NCI-H226 (cell line): Measurements from ENCODE around the gene PCBP3.

Experiments
- DNase-seq: peaks from one replicate; pipeline ENCODE4 v3.0.0-alpha.2; 2015

Gene PCBP3

DNA sequence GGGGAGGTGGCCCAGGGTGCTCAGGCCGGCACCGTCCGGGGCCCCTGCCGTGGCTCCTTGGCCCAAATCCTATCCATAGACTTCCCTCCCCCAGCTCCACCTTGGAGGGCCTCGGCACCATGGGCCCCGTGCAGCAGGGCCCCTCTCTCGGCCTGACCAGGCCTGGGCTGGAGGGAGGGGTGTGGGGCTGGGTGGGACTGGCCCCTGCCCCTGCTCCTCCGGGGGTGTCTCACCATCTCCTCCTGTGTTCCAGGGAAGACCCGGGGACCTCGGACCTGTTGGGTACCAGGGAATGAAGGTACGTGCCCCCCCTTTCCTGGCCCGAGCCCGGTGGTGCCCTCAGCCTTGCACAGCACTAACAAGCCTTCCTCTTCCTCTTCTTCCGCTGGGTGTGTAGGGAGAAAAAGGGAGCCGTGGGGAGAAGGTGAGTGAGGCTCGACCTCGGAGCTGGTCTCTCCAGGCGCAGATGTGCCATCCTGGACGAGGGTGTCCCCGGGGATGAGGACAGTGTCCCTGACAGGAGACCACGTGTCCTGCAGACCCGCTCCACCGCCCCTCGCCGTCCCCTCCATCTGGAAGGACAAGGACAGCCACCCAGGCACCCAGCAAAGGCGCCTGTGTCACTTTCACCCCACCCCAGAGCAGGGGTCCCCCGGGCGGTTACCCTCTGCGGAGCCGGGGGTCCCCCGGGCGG is 346.0 kb downstream of the PCBP3 start:
- DNase-seq, result no peak

DNA sequence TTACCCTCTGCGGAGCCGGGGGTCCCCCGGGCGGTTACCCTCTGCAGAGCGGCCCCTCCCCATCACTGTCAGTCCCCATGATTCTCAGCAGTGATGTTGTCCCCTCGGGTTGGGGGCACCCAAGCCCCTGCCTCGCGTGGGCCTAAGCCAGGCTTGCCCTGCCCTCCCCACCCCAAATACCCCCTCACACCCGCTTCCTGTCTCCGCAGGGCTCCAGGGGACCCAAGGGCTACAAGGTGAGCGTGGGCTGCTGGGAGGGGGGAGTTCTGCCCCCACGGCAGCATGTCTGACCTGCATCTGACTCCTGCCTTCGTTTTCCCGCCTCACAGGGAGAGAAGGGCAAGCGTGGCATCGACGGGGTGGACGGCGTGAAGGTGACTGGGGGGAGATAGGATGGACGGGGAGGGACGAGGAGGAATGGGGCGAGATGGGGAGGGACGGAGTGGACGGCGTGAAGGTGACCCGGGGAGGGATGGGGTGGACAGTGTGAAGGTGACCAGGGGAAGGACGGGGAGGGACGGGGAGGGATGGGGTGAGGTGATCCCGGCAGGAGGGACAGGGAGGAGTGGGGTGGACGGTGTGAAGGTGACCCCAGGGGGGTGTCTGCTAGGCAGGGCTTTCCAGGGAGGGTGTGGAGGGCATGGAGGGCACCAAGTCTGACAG is 346.7 kb downstream of the PCBP3 start:
- no peak for DNase-seq

DNA sequence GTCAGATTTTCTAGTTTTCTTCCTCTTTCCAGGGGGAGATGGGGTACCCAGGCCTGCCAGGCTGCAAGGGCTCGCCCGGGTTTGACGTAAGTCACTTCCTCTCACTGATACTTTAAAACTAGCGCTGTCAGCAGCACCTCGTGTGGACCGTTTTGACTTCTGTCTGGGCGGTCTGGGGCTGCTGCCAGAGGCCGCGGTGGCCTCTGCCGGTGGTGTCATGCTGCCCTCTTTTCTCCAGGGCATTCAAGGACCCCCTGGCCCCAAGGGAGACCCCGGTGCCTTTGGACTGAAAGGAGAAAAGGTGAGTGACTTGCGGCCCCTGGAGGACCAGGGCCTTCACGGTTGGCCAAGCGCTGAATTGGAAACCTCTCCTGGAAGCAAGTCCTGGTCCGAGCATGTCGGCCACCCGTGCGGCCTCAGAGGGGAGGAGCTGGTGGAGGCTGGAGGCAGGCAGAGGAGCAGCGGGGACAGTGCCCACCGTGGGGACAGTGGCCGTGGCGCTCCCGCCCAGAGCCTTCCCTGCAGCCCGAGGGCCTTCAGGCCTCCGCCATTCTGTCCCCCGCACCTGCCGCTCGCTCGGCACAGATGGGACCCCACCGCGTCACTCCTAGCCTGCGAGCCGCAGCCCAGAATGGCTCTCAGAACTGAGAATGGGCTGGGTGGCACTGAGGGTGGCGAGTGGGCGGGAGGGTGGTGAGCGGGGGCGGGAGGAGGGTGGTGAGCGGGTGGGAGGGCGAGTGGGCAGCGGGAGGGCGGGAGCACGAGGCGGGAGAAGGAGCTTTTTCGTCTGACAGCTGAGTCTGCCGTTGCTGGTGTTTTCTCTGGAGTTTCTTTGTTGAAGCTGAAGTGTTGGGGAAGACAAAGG is 347.4 kb downstream of the PCBP3 start:
- no peak for DNase-seq

DNA sequence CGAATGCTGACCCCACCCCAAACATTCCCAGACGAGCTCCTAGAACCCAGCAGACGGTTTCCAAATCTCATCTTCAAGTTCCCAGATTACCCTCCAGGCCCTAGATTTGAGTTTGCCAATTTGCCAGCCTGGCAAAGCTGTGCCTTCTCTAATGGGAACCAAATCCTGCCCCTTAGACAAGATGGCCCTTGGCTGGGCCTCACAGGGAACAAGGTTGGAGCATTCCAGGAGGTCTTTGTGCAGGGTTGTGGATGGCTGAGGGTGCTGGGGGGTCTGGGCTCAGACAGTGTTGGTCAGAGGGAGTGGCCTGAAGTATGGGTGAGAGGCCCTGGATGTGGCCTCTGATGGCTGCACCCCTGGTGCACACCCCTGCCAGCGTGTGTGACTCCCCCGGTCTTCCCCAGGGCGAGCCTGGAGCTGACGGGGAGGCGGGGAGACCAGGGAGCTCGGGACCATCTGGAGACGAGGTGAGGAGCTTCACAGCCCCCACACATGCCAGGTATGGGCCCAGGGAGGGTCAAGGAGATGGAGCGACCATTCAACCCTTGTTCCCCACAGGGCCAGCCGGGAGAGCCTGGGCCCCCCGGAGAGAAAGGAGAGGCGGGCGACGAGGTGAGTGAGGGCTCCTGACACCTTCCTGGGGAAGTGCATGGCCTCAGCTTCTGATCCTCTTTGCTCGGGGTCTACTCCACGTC is 348.2 kb downstream of the PCBP3 start:
- no peak for DNase-seq
